Gastroesophageal sphincter (tissue), 4 donors: ENCODE data around the gene FBXO44. TPM values are rescaled to one million over a fixed set of nuclear protein-coding genes. Genes with fewer than 3 reads are reported as not detected.

ENCODE experiments used
- ATAC-seq: fragments of 150-250 bp; one replicate; pipeline ENCODE4 v1.9.1; 2016; ENCODE audit warnings: mild to moderate bottlenecking, moderate library complexity
- H3K27ac ChIP-seq, 4 donors: fragments of 200-600 bp; sonication (generic) in 3 of 4; 1 replicate in 3 of 4; 2 replicates in 1 of 4; pipeline ENCODE4 v1.5.1; 2016 to 2019
- H3K27me3 ChIP-seq: fragments of 200-600 bp; sonication (generic); one replicate; pipeline ENCODE4 v1.5.1; 2019
- H3K36me3 ChIP-seq, 2 donors: fragments of 200-600 bp; sonication (generic); one replicate each; pipeline ENCODE4 v1.5.1; 2019; ENCODE audit warnings: control low read depth in 1 of 2
- H3K4me1 ChIP-seq, 3 donors: fragments of 200-600 bp; sonication (generic); 1 replicate in 2 of 3; 2 replicates in 1 of 3; pipeline ENCODE4 v1.5.1; 2016 to 2019; ENCODE audit warnings: control low read depth in 2 of 3
- H3K4me3 ChIP-seq, 2 donors: fragments of 200-600 bp; sonication (generic); one replicate each; pipeline ENCODE4 v1.5.1; 2019; ENCODE audit warnings: mild to moderate bottlenecking in 1 of 2, moderate library complexity in 1 of 2
- H3K9me3 ChIP-seq, 3 donors: fragments of 200-600 bp; sonication (generic); one replicate each; pipeline ENCODE4 v1.5.1; 2017 to 2019; ENCODE audit warnings: control low read depth in 2 of 3
- CTCF ChIP-seq, 4 experiments: fragments of 200-600 bp in 2 of 4; fragments of 450-650 bp in 2 of 4; sonication (generic) in 1 of 4; IDR thresholded peaks; one replicate each; pipeline ENCODE4 v1.5.1; 2017 to 2019; ENCODE audit warnings: antibody characterized with exemption in 4 of 4, mild to moderate bottlenecking in 2 of 4, moderate library complexity in 2 of 4
- EP300 ChIP-seq: sonication (generic); formaldehyde crosslinking; IDR thresholded peaks from one replicate; pipeline ENCODE4 v1.6.1; 2017; ENCODE audit warnings: antibody characterized with exemption, mild to moderate bottlenecking
- POLR2A ChIP-seq, 2 donors: fragments of 450-650 bp; IDR thresholded peaks; one replicate each; pipeline ENCODE4 v1.6.1; 2017; ENCODE audit warnings: antibody characterized with exemption in 2 of 2, mild to moderate bottlenecking in 2 of 2, moderate library complexity in 1 of 2
- POLR2AphosphoS5 ChIP-seq: sonication (generic); formaldehyde crosslinking; IDR thresholded peaks from one replicate; pipeline ENCODE4 v1.6.1; 2017; ENCODE audit warnings: antibody characterized with exemption
- WGBS, 2 donors: methylation state at CpG; one replicate each; pipeline ENCODE4 v1.1.5; 2018; ENCODE audit warnings: low coverage in 1 of 2; 5-methylcytosine and 5-hydroxymethylcytosine counted together
- total RNA-seq, 4 donors: library from RNA; depleted of rRNA; stranded (reverse); fragments of >200 nt; gene quantifications; one replicate each; pipeline ENCODE4 v1.1.0, GENCODE V29; 2016

The FBXO44 gene
- total RNA-seq, 4 donors from 2014 or later = 10.5 to 22.9 (median 17.2) TPM

- no peaks in the 10 kb centered on the region for H3K9me3 ChIP-seq
- no peaks in the 10 kb centered on the region for H3K36me3 ChIP-seq
- no peaks in the 10 kb centered on the region for H3K4me1 ChIP-seq
- TF ChIP-seq POLR2A (IDR thresholded peaks at IDR 0.05) = no peak
- TF ChIP-seq EP300 = no peak
- no peak for TF ChIP-seq CTCF (IDR thresholded peaks at IDR 0.05)
- TF ChIP-seq POLR2AphosphoS5 = no peak
- no peak overlapping the region for H3K27ac ChIP-seq
- H3K4me3 ChIP-seq = no peak overlapping the region
- 50 to 67% methylated on average over 2 to 3 of the region's 11 CpGs for WGBS, 2 donors
- no peak for ATAC-seq
- peaks cover 66% of the 10 kb centered on the region for H3K27me3 ChIP-seq
These were observed 54.1 kb downstream of the FBXO44 start for GRCh38 chr1:11708554-11709350.

GRCh38 chr1:11711490-11711889 lies 56.8 kb downstream of the FBXO44 start:
- H3K9me3 ChIP-seq = no peaks in the 10 kb centered on the region
- peaks cover 67% of the 10 kb centered on the region for H3K27me3 ChIP-seq
- H3K36me3 ChIP-seq = no peaks in the 10 kb centered on the region
- H3K27ac ChIP-seq = no peak overlapping the region
- no peaks in the 10 kb centered on the region for H3K4me1 ChIP-seq
- TF ChIP-seq POLR2AphosphoS5 (no peak), EP300 (no peak)
- no peak for ATAC-seq
- H3K4me3 ChIP-seq = no peak overlapping the region
- WGBS, 2 donors = 90% methylated on average over 2 of the region's 5 CpGs; no CpG with 5 or more reads in 1 of the 2 donors

GRCh38 chr1:11712285-11712684 lies 57.6 kb downstream of the FBXO44 start:
- H3K36me3 ChIP-seq = no peaks in the 10 kb centered on the region
- no peak overlapping the region for H3K27ac ChIP-seq
- TF ChIP-seq POLR2A (IDR thresholded peaks at IDR 0.05) = no peak
- TF ChIP-seq POLR2AphosphoS5 = no peak
- no peak for TF ChIP-seq CTCF (IDR thresholded peaks at IDR 0.05)
- no peak for TF ChIP-seq EP300
- ATAC-seq = no peak
- peaks cover 65% of the 10 kb centered on the region for H3K27me3 ChIP-seq
- H3K9me3 ChIP-seq = no peaks in the 10 kb centered on the region
- H3K4me3 ChIP-seq = no peak overlapping the region
- 90% methylated on average over 6 of the region's 8 CpGs; no CpG with 5 or more reads in 1 of the 2 donors for WGBS, 2 donors
- H3K4me1 ChIP-seq = no peaks in the 10 kb centered on the region

Other genes starting within 250 kb of the FBXO44 start
- under 1 TPM in 1 of 4 donors, not detected in 3; 0.19 TPM for gene DISP3, start 175.7 kb upstream of the FBXO44 start, total RNA-seq
- 10 to 100 TPM in 1 of 4 donors, 1 to 10 TPM in 3; 4.7 to 12.5 (median 6.8) TPM for gene FBXO2, start 448 bp upstream of the FBXO44 start, total RNA-seq
- 10 to 100 TPM; 17.0 to 20.7 (median 18.8) TPM for gene FBXO6, start 9.3 kb downstream of the FBXO44 start, total RNA-seq
- gene MAD2L2, start 26.3 kb downstream of the FBXO44 start, total RNA-seq = 10 to 100 TPM; 19.4 to 43.7 (median 24.3) TPM
- gene DRAXIN, start 36.8 kb downstream of the FBXO44 start, total RNA-seq = under 1 TPM in 3 of 4 donors, not detected in 1; 0.08 to 0.16 (median 0.12) TPM
- 10 to 100 TPM; 32.2 to 56.4 (median 40.5) TPM for gene AGTRAP, start 81.3 kb downstream of the FBXO44 start, total RNA-seq
- gene C1orf167, start 107.3 kb downstream of the FBXO44 start, total RNA-seq = 1 to 10 TPM in 2 of 4 donors, under 1 TPM in 2; 0.35 to 1.4 (median 0.75) TPM
- gene MTHFR, start 151.1 kb downstream of the FBXO44 start, total RNA-seq = 10 to 100 TPM; 18.6 to 46.7 (median 27.9) TPM
- 10 to 100 TPM; 12.8 to 23.8 (median 18.3) TPM for gene CLCN6, start 151.3 kb downstream of the FBXO44 start, total RNA-seq
- gene NPPA, start 192.9 kb downstream of the FBXO44 start, total RNA-seq = under 1 TPM in 1 of 4 donors, not detected in 3; 0.93 TPM
- gene NPPB, start 204.1 kb downstream of the FBXO44 start, total RNA-seq = not detected